GM12891 (cell line): ENCODE results near the gene TAS1R3.

ENCODE experiments used
- POLR2A ChIP-seq: IDR thresholded peaks from 2 replicates; pipeline ENCODE4 v1.6.1; 2011; ENCODE audit warnings: low read depth, low read length, control low read depth
- SPI1 ChIP-seq: IDR thresholded peaks from 2 replicates; pipeline ENCODE4 v1.6.1; 2011; ENCODE audit warnings: low read depth, low read length, control low read depth
- TAF1 ChIP-seq: IDR thresholded peaks from 2 replicates; pipeline ENCODE4 v1.6.1; 2011; ENCODE audit warnings: low read depth, low read length, control low read depth

DNA sequence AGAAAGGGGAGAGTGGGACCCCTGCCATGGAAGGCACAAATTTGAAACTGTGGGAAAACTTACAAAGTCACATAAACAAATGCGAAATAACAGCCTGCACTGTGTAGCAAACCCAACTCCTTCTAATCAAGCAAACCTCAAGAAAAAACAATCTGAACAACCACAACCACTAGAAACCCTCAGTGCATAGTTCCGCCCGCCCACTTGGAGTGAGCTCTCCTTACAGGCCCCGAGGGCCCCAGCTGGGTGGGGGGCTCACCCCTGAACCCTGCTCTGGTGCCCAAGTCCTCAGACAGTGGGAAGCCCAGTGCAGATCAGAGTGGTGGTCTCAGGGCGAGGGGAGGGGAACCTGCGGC, 28.2 kb downstream of the TAS1R3 start:
- TF ChIP-seq POLR2A = no peak
- no peak for TF ChIP-seq SPI1
- TF ChIP-seq TAF1 = no peak
